BJ (cell line): ENCODE results near the gene DNAJC18. TPM values are rescaled to one million over a fixed set of nuclear protein-coding genes. Genes with fewer than 3 reads are reported as not detected.

Experiments used
- CTCF ChIA-PET: fragments of 350-600 bp; formaldehyde crosslinking; extraction: SDS; loops from one replicate; lab custom pipeline; 2021; ENCODE audit warnings: antibody characterized with exemption, inconsistent platforms; lab: Yijun Ruan, JAX
- POLR2A ChIA-PET: fragments of 300-600 bp; sonication (Branson Sonifier 250); formaldehyde crosslinking; extraction: SDS; loops from one replicate; lab custom pipeline; 2021; ENCODE audit warnings: antibody characterized with exemption; lab: Charles Lee
- DNase-seq: peaks from one replicate; pipeline ENCODE4 v3.0.0-alpha.2; 2011; ENCODE audit warnings: low read depth
- H3K27me3 ChIP-seq: 2 replicates; pipeline ENCODE4 v1.6.0; 2011; ENCODE audit warnings: low read length; ENCODE audit not compliant: control insufficient read depth, insufficient read depth
- H3K36me3 ChIP-seq: 2 replicates; pipeline ENCODE4 v1.5.1; 2011; ENCODE audit warnings: low read length; ENCODE audit not compliant: control insufficient read depth, insufficient read depth
- H3K4me3 ChIP-seq: 2 replicates; pipeline ENCODE4 v1.5.1; 2011; ENCODE audit warnings: low read depth, mild to moderate bottlenecking, control low read depth, low read length
- polyA plus RNA-seq: library from polyadenylated mRNA; depleted of rRNA; stranded (reverse); fragments of >200 nt; gene quantifications from 2 replicates; pipeline ENCODE4 v1.2.3, GENCODE V29; 2011
- TF ChIP-seq, protein P1 (sequence below): IDR thresholded peaks from 2 replicates; pipeline ENCODE4 v1.5.1; 2011; ENCODE audit warnings: low read depth, mild to moderate bottlenecking, control low read depth, inconsistent platforms, low read length, moderate library complexity; ENCODE audit not compliant: insufficient read depth

The DNAJC18 gene
- polyA plus RNA-seq, 1 experiment: 5.2 TPM

DNA sequence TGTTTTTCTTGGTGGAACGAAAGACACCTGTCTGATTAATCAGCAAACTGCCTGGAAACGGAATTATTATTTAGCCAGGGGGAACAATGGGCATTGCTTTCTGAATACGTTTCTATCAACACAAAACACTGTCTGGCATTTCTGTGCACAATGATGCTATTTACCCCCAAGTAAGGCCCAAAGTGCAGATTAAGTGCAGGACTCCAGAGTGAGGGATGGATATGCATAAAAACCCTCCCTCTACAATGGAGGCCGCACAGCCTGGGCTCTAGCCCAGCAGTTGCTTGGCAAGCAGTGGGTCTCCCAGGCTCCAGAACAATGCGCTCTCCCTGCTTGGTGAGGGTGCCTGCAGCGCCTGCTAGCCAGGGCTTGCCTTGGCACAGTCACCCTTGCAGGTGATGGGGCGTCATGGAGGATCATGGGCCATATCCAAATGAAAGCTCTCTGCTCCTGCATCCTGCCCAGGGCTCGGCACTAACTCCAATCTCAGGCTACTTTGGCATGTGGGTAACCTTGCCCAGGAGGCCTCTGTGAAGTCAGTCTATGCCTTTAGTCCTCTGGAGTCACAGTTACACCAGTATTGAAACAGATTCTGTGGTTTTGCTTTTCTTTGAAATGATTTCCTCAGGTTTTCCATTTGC, 24.0 kb downstream of the DNAJC18 start:
- no peaks in the 10 kb centered on the region for H3K27me3 ChIP-seq
- peaks cover 6% of the 10 kb centered on the region for H3K36me3 ChIP-seq
- TF ChIP-seq, protein P1, sequence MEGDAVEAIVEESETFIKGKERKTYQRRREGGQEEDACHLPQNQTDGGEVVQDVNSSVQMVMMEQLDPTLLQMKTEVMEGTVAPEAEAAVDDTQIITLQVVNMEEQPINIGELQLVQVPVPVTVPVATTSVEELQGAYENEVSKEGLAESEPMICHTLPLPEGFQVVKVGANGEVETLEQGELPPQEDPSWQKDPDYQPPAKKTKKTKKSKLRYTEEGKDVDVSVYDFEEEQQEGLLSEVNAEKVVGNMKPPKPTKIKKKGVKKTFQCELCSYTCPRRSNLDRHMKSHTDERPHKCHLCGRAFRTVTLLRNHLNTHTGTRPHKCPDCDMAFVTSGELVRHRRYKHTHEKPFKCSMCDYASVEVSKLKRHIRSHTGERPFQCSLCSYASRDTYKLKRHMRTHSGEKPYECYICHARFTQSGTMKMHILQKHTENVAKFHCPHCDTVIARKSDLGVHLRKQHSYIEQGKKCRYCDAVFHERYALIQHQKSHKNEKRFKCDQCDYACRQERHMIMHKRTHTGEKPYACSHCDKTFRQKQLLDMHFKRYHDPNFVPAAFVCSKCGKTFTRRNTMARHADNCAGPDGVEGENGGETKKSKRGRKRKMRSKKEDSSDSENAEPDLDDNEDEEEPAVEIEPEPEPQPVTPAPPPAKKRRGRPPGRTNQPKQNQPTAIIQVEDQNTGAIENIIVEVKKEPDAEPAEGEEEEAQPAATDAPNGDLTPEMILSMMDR: no peak
- no peak overlapping the region for H3K4me3 ChIP-seq
- CTCF ChIA-PET: interaction anchor here (1.2 to 4.0 kb wide), 3 partner anchors 98 to 103 kb away, joined by 3 to 18 read pairs (median 5); no protein-coding TSS in a partner anchor
- POLR2A ChIA-PET: no interaction called here
- no peak for DNase-seq

DNA sequence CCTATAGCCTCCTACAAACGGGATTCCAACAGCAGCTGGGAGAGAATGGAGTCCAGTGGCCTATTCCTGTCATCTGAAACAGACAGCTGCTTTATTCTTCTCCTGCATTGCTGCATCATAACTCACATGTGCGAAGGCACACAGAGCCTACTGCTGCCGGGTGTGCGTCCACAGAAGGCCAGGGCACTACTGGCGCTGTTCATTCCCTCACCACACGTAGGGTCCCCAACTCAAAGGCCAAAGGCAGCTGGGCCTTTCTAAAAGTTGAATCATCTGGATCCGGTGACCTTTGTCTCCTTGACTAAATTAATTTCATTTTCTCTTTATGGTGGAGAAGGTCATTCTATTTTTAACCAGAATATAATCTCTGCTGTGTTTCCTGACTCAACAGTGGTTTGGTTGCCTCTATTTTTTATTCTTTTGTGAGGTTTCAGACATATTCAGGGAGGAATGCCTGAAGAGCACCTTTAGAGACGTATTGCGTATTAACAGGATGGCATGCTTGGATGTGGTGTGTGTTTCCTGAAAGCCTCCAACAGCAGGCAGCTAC, 24.7 kb downstream of the DNAJC18 start:
- CTCF ChIA-PET: interaction anchor here (4.0 kb wide), 1 partner anchor 99 kb away, joined by 18 read pairs; no protein-coding TSS in a partner anchor
- POLR2A ChIA-PET: no interaction called here
- H3K4me3 ChIP-seq: no peak overlapping the region
- DNase-seq: no peak
- H3K36me3 ChIP-seq: peaks cover 6% of the 10 kb centered on the region
- no peaks in the 10 kb centered on the region for H3K27me3 ChIP-seq
- TF ChIP-seq, protein P1: no peak

DNA sequence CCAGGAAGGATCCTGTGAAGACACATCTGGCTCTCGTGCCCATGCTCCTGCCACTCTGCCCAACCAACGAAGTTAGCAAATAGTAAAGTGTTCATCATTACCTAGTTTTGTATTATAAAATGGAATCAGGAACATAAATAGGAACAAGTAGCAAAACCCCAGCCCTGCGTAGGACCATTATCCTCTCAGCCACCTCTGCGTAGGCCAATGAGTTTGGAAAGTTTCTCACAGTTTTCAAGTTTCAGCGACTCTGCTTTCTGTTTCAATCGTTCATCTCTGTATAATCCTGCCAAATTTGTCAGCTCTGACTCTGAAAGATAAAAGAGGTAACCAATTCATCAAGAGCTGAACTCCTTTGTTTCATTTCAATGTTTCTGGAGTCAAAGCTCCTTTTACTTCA, 25.4 kb downstream of the DNAJC18 start:
- Histone ChIP-seq H3K36me3 (peaks cover 6% of the 10 kb centered on the region), H3K27me3 (no peaks in the 10 kb centered on the region), H3K4me3 (no peak overlapping the region)
- TF ChIP-seq, protein P1: no peak
- no peak for DNase-seq
- POLR2A ChIA-PET: no interaction called here
- CTCF ChIA-PET: interaction anchor here (1.0 to 4.0 kb wide), 2 partner anchors 16 to 100 kb away, joined by 3 to 18 read pairs; no protein-coding TSS in a partner anchor

DNA sequence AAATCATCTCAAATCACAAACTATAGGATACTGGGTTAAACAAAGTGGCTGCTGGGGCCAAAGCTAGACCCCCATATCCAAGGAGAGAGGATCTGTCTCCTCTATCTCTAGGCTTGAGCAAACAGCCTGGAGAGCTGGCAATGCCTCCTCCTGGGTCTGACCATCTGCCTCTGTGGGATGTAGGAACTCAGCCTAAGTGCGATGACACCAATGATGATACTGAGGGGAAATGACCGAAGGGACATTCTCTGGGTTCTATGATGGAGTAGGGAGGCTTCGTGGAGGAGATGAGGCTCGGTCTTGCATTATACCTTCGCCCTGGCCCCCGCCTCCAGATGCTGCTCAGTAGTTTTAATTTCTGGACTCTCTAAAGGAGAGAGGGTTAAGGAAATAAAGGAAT, 26.2 kb downstream of the DNAJC18 start:
- peaks cover 5% of the 10 kb centered on the region; the same call in 1 of the 2 replicates for H3K36me3 ChIP-seq
- ChIA-PET POLR2A (no interaction called here), CTCF (interaction anchor here (0.9 to 4.0 kb wide), 3 partner anchors 9 to 101 kb away, joined by 3 to 18 read pairs (median 4); no protein-coding TSS in a partner anchor)
- TF ChIP-seq, protein P1: no peak
- no peaks in the 10 kb centered on the region for H3K27me3 ChIP-seq
- DNase-seq: no peak
- no peak overlapping the region for H3K4me3 ChIP-seq
